Measurements from ENCODE around the gene PFKFB3. TPM values are rescaled to one million over a fixed set of nuclear protein-coding genes. Genes with fewer than 3 reads are reported as not detected.

PFKFB3 gene
- total and polyA plus RNA-seq, 2 of the 13 experiments (the other 11 are each of a cell fraction or from before 2014, with no cell fraction given): 1.2 to 13.3 TPM

GRCh38 chr10:6299234-6299633 lies 96.5 kb downstream of the PFKFB3 start (continued):
- no peak for TF ChIP-seq SMAD9 (CRISPR knock-in tag; IDR thresholded peaks at IDR 0.05)
- TF ChIP-seq PRMT3 (CRISPR knock-in tag; IDR thresholded peaks at IDR 0.05; ENCODE audit: borderline replicate concordance, low read depth): no peak
- TF ChIP-seq MYNN (CRISPR knock-in tag; IDR thresholded peaks at IDR 0.05; ENCODE audit: low read depth): no peak
- TF ChIP-seq ZNF326 (CRISPR knock-in tag; IDR thresholded peaks at IDR 0.05; ENCODE audit: borderline replicate concordance): no peak
- TF ChIP-seq, protein P1, sequence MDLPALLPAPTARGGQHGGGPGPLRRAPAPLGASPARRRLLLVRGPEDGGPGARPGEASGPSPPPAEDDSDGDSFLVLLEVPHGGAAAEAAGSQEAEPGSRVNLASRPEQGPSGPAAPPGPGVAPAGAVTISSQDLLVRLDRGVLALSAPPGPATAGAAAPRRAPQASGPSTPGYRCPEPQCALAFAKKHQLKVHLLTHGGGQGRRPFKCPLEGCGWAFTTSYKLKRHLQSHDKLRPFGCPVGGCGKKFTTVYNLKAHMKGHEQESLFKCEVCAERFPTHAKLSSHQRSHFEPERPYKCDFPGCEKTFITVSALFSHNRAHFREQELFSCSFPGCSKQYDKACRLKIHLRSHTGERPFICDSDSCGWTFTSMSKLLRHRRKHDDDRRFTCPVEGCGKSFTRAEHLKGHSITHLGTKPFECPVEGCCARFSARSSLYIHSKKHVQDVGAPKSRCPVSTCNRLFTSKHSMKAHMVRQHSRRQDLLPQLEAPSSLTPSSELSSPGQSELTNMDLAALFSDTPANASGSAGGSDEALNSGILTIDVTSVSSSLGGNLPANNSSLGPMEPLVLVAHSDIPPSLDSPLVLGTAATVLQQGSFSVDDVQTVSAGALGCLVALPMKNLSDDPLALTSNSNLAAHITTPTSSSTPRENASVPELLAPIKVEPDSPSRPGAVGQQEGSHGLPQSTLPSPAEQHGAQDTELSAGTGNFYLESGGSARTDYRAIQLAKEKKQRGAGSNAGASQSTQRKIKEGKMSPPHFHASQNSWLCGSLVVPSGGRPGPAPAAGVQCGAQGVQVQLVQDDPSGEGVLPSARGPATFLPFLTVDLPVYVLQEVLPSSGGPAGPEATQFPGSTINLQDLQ (CRISPR knock-in tag; IDR thresholded peaks at IDR 0.05): no peak
- TF ChIP-seq, protein P2, sequence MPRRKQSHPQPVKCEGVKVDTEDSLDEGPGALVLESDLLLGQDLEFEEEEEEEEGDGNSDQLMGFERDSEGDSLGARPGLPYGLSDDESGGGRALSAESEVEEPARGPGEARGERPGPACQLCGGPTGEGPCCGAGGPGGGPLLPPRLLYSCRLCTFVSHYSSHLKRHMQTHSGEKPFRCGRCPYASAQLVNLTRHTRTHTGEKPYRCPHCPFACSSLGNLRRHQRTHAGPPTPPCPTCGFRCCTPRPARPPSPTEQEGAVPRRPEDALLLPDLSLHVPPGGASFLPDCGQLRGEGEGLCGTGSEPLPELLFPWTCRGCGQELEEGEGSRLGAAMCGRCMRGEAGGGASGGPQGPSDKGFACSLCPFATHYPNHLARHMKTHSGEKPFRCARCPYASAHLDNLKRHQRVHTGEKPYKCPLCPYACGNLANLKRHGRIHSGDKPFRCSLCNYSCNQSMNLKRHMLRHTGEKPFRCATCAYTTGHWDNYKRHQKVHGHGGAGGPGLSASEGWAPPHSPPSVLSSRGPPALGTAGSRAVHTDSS (CRISPR knock-in tag; conservative IDR thresholded peaks at IDR 0.05): no peak
- no peak for TF ChIP-seq DBP (CRISPR knock-in tag; IDR thresholded peaks at IDR 0.05; ENCODE audit: not compliant biosample characterization)
- no peak for TF ChIP-seq ZNF263 (CRISPR knock-in tag; IDR thresholded peaks at IDR 0.05)
- TF ChIP-seq ZNF136 (CRISPR knock-in tag; IDR thresholded peaks at IDR 0.05; ENCODE audit: low read depth): no peak
- TF ChIP-seq, protein P3, sequence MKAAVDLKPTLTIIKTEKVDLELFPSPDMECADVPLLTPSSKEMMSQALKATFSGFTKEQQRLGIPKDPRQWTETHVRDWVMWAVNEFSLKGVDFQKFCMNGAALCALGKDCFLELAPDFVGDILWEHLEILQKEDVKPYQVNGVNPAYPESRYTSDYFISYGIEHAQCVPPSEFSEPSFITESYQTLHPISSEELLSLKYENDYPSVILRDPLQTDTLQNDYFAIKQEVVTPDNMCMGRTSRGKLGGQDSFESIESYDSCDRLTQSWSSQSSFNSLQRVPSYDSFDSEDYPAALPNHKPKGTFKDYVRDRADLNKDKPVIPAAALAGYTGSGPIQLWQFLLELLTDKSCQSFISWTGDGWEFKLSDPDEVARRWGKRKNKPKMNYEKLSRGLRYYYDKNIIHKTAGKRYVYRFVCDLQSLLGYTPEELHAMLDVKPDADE (CRISPR knock-in tag; IDR thresholded peaks at IDR 0.05): no peak
- no peak for TF ChIP-seq ZMAT3 (CRISPR knock-in tag; conservative IDR thresholded peaks at IDR 0.05)
- TF ChIP-seq HDAC6 (IDR thresholded peaks at IDR 0.05; ENCODE audit: low read depth, low read length): no peak
- TF ChIP-seq RCOR2 (CRISPR knock-in tag; IDR thresholded peaks at IDR 0.05): no peak
- TF ChIP-seq ZNF597 (CRISPR knock-in tag; IDR thresholded peaks at IDR 0.05): no peak
- TF ChIP-seq ESRRA (CRISPR knock-in tag; IDR thresholded peaks at IDR 0.05; ENCODE audit: low read depth): no peak
- no peak for TF ChIP-seq U2AF1 (optimal IDR thresholded peaks at IDR 0.05; ENCODE audit: low read depth, low read length)
- TF ChIP-seq ZBED4 (CRISPR knock-in tag; IDR thresholded peaks at IDR 0.05; ENCODE audit: borderline replicate concordance): no peak
- no peak for TF ChIP-seq ZNF749 (CRISPR knock-in tag; IDR thresholded peaks at IDR 0.05; ENCODE audit: borderline replicate concordance)
- TF ChIP-seq ZNF207 (IDR thresholded peaks at IDR 0.05; ENCODE audit: borderline replicate concordance): no peak
